SK-N-DZ (cell line): ENCODE results near the gene PRKG1.

Experiments
- DNase-seq: peaks from one replicate; pipeline ENCODE4 v3.0.0-alpha.2; 2015; ENCODE audit warnings: low spot score

Gene PRKG1

DNA sequence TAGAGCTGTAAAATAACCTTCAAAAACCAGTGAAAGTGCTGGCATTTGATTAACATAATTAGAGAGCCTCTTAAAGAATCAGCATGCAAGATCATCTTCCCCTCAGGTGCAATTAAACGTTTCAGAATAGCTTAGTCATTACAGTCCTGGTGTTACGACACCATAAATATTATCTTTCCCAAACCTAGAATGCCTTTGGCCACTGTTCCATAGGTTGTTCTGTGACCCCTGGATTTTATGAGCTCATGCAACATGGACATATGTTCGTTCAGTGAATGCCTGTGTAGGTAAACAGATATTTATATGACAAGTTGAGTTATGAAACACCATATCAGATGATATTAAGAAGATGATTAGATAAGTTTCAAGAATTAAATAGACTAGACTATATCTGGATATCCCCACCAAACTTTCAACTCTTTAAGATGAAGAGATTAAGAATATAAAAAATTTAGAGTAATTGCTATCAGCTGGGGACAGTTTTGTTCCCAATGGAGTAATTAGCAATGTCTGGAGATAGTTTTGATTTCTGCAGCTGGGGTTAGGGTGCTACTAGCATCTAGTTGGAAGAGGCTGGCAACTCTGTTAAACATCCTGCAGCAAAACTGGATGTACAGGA lies 976.3 kb downstream of the PRKG1 start:
- no peak for DNase-seq

DNA sequence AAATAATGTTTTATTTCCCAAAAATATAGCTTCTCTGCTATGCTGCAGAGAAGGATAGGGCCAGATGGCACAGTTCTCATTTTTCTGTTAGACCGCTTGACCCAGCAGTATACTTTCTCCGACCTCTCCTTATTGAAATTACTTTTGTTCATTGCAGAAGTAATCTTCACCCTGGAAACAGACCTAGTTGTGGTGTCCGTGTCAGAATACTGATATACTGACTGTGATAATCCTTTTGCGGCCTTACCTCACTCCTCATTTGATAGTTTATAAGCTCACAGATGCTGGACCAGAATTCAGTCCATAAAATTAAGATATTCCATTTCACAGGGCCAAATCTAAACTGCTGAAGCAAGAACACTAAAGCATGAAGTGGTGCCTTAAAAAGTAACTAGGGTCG lies 979.2 kb downstream of the PRKG1 start:
- DNase-seq, result no peak

DNA sequence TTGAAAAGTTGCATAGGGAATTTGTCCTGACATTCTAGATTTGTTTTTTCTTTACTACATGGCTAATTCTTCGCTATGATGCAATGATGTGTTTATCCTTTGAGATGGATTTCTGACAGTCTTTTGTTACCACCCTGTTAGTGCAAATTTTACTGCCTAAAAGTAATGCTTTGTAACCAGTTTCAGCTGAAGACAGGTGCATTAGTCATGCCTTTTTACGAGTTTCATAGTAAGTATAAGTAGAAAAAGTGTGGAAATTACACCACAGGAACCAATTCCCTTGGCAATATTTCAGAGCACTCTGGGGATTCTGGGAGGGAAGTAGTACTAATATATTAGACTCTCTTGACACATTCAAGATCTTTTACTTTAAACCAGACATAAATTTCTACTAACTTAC lies 982.0 kb downstream of the PRKG1 start:
- no peak for DNase-seq

DNA sequence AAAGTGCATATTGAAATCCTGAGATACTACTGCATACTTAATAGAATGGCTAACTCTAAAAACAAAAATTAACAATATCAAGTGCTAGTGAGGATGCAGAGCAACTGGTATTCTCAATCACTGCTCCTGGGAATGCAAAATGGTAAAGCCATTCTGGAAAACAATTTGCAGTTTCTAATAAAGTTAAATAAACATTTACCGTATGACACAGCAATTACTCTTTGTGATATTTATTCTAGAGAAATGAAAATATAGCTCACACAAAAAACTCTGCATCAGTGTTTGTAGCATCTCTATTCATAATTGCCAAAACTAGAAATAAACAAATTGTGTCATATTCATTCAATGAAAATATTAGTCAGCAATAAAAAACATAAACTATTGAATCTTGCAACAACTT lies 984.8 kb downstream of the PRKG1 start:
- no peak for DNase-seq

DNA sequence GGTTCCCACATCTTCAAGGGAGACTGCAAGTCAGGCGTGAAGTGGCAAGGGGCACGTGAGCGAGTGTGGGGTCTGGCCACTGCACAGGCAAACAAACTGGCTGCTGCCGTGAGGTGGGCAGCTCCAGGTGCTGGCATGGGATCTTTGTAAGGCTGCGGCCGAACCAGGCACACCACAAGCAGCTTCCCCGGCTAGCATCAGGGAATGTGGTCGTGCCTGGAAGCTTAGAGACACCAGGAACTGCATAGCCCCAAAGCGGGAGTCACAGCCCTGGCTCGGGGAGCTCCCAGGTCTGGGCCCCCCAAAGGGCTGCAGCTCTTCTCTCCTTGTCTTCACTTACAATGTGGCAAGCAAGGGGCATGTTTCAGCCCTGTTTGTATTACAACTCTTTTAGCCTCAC lies 988.9 kb downstream of the PRKG1 start:
- no peak for DNase-seq

DNA sequence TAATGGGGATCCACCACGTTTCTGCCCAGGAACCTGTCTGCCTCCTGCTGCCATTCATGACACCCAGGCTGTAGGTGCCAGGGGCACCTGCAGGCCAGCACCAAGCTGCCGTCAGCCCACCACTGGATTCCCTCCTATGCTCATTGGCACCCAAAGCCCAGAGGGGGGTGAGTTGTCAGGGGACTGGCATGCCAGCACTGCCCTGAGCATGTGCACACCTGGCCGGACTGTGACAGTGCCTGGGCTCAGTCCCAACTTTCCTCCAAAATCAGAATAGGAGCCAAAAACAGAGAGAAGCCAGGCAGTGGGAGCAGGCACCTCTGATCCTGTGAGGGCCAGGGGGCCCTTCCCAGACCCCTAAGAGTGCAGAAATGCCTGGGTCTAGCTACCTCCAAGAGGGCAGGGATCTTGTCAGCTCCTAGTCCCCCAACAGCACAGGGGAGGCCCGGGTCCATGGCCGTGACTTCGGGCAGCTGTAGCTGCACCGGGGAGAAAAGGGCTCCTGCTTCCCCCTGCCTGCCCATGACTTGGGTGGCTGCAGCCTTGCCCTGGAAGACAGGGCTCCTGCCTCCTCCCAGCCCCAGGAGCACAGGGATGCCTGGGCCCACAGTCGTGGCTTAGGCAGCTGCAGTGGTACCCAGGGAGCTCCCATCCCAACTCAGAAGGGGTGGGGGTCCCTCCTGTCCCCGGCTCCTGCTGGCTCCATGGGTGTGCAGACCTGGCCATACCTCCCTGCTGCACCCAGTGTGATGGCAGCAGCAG lies 990.0 kb downstream of the PRKG1 start:
- DNase-seq, result no peak

DNA sequence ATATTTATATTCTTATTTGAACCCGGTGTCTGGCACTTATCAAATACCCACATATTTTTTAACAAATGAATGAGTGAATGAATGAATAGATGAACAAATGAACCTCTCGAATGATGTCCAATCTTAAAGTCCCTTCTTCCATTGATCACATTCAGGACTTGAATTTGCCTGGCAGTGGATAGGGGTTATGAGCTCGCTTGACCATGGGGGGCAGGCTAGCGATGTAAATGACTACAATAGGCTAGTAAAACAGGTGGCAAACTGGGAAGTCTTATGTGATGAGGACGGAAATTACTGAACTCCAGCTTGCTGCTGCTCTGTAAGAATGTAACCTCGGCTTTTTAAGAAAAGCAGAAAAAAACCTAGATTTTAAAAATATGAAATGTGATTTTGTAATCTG lies 992.1 kb downstream of the PRKG1 start:
- DNase-seq, result no peak

DNA sequence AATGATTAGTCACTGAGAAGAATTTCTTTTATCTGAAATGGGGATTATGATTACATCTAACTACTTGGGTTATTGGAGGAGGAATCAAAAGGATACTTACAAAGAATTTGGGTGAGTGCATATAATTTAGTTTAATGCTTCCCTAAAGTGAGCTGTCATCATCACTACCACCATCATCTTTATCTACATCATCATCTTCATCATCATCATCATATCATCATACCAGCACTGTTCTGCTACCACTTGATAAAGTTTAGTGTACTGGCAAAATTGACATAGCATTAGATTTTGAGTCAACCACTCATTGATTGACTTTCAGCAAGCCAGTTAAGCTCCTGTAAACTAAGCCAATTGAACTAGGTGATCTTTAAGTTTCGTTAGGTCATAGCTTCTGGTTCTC lies 994.2 kb downstream of the PRKG1 start:
- no peak for DNase-seq

DNA sequence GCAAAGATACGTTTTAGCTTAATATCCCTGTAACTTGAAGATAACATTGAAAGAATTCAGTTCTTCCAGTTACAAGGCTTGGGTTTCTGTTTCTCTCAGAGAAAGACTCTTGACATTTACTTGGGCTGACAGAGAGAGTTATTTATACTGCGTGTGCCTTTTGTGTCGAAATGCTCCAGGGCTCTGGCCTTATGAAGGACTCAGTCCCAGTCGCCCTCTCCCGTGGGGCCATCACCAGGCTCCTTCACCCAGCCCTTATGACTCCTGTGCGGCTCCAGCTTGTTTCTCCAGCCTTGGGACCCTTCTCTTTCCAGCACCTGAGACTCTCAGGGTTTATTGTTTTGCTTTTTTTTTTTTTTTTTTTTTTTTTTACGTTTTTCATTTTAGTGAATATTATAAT lies 997.5 kb downstream of the PRKG1 start:
- DNase-seq, result no peak

DNA sequence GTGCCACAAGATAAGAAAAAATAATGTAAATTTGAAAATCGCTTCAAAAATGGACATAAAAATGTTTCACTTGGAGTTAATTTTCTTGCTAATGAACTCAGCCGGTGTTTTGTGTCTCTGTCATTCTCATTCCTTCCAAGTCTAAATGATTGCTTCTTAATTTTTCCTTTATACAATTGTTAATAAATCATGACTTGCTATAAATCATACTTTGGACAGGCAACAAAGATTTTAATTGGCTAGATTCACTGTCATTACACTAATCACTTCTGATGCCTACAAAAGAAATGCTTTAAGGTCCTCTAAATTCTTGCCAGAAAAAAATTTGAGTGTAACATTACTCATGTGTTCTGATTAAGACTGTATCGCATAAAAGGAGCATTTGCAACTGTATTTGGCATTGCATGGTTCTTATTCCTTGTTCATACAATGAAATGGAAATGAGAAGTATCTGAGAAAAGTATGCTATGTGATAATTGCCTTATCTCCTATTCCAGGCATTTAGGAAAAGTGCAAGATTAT lies 1000.3 kb downstream of the PRKG1 start:
- DNase-seq, result no peak

DNA sequence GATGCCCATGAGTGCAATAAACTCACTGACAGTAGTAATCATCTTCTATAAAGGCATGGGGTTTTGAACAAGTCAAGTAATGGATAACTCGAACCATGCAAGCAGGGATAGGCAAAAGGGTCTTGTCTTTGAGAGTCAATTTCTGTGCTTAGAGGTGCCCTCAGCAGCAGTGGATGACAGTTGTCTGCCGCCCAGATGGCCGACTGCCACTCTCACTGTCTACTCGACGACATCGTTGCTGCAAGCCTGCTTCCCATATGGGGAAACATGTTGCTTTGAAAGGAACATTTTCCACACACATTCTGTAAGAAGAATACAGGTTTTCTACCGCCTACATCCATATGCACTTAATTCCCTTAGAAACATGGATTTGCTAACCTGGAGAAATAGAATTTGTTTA lies 1003.5 kb downstream of the PRKG1 start:
- no peak for DNase-seq

DNA sequence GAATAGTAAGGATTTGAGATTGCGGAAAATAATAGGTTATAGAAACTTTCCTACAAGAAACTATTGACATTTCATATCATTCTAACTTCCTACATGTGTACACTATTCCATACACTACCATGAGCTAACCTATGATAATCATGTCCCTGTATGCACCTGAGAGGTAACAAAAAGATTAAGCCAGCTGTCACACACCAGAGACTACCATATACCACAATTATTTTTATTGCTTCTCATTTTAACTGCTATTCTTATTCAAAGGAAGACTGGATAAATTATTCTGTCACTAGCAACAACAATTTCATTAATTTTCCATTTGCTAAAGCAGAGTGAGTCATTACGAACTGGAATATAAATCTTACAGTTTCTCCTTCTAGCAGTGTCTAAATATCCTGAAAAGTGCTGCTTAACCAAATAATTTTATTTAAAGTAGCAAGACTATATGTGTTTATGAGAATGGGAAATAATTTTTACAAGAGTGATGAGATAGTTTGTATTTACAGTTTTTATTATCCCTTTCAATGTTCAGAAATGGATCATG lies 1004.2 kb downstream of the PRKG1 start:
- no peak for DNase-seq

DNA sequence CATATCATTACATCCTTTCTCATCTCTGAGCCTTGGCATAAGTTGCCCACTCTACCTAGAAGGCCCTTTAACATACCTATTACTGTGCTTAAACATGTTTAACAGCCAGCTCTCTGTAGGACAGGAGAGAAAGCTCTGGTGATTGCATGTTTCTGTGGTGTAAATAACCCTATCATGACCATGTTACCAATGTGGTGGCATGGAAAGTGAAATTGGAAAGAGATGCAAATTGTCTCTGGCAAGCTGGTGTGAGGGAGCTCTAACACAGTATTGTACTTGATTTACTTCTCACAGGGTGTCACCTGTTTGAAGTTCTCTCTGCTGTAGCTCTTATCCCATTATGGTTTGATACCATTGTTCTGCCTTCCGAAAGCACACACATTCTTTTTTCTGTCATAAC lies 1008.0 kb downstream of the PRKG1 start:
- DNase-seq, result no peak

DNA sequence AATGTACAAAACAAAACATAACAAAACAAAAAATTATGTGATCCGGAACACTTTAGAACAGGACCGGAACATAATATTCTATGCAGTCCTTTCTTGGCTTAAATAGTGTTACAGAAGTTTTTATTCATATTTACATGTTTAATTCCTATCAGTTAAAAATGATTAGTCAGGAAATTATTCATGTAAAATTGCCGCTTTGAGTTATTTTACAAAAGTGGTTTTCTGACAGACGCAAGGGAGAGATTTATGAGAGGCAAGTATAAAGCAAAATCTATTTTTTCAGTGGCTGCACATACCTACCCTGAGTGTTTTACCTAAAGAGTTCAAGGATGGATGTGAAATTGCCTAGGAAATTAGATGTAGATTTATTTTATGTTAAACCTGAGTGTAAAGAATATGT lies 1009.1 kb downstream of the PRKG1 start:
- no peak for DNase-seq

DNA sequence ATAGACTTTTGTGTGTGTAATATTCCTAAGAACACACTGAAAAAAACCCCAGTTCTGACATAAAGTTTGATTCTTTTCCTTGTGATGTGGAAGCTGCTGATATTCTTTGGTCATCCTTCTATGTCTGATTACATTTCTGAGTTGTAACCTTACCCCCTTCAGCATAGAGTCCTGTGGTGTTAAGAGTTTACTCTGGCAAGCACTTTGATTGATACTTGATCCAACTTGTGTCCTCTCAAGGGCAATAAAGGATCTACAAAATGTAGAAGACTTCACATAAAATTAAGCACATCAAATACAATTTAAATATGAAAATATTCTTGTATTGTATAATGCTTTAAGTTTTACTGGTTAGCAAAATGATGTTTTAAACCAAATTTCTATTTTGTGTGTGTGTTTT lies 1018.1 kb downstream of the PRKG1 start:
- DNase-seq, result no peak

DNA sequence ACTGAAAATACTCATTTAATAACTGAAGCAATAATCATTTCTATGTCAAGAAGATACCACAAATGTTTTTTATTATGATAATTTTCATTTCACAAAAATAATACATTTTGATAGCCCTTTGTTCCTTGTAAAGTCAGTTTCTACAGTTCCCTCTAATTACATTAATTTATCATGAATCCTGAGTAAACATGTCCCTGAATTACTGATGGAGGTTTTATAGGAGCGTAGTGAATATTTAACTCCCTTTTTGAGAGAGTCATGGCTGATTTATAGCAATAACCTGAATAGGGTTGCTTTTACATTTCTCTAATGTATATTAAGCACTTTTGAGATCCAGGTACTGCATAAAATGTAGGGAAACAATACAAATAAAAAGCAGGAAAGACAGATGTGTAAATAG lies 1023.8 kb downstream of the PRKG1 start:
- DNase-seq, result no peak

DNA sequence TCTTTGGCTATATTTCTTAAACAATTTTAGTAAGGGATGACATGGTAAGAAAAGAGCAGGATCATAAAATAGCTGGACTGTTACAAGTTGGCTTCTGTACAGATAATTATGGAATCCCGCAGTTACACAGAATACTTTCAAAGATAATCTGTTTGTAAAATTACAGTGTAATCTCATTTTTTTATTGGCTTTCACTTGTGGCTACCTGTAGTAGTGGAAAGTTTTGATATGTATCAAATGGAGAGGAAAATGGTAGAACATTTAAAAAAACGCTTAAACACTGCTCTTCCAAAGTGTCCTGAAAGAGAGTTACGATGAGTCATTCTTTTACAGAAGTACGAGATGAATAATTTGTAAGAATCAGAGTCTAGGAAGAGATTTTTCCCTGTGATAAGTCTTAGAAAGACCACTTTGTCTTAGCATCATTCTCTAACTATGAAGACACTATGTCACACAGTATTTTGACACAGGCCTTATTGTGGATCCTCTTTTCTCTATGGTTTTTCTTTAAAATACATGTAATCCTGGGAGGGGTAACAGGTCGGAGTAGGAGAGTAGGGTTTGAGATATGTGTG lies 1024.8 kb downstream of the PRKG1 start:
- DNase-seq, result no peak

DNA sequence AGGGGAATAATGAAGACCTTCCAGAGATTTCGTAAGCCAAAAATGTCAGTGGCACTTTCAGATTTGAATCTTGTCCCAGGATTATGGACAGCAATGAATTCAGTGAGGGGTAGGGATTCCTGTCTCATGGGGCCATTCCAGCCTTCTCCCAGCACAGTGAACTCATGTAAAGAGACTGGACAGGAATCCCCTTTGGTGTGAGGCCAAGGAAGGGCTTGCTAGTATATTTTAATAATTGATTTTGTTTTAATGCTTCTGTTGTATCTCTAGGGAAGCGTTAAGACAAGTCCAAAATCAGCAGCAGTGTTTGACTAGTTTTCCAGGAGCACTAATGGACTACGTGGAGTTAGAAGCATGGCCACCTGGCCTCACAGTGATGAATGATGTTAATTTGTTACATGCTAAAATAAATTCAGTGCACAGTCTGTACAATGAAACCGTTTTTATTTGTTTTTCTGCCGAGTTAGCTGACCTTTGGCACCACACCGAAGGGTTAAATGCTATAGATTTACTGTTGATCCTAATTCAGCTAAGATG lies 1025.8 kb downstream of the PRKG1 start:
- DNase-seq, result no peak

DNA sequence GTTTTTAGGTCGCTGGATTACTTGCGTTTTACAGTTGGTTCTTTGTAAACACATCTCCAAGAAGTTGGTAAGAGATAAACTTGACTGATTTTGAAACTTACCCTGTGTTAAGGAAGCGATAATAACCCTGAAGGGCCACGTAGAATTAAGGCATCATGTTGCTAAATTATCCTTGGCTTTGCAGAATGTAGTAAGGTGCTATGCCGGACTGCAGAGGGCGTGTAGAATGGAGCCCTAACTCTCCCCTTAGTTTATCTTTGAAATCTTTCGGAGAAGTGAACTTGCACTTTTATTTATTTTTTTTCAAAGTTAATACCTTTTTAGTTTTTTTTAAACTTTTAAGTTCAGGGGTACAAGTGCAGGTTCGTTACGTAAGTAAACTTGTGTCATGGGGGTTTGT lies 1031.0 kb downstream of the PRKG1 start:
- DNase-seq, result no peak

DNA sequence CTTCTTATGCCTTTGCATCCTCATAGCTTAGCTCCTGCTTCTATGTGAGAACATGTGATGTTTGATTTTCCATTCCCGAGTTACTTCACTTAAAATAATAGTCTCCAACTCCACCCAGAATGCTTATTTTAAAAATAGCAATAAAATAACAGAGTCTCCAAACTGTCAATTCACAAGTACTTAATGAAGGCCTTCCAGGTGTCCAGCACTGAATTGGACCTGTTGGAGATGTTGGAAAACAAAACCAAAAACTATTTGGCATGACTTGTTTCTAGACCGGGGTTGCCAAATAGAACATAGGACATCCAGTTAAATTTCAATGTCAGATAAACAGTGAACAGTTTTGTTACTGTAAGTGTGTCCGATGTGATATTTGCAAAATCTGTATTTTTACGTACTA lies 1031.7 kb downstream of the PRKG1 start:
- no peak for DNase-seq

DNA sequence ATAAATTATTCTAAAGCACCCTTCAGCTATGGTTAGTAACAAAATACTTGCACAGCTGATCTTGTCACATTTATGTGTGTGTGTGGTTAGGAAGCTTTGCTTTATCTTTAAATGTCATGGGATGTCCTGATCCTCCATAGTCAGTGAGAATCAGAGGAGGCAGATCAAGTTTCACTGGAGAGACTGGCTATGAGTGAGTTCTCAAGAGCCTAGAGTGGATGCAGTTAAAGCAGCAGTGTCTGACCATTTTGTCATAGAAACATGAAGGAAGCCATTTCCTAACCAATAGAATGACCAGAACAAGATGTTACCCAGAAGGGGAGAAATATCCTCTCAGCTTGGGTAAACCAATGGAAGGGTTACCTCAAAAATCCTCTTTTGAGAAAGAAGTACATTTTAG lies 1032.6 kb downstream of the PRKG1 start:
- no peak for DNase-seq

DNA sequence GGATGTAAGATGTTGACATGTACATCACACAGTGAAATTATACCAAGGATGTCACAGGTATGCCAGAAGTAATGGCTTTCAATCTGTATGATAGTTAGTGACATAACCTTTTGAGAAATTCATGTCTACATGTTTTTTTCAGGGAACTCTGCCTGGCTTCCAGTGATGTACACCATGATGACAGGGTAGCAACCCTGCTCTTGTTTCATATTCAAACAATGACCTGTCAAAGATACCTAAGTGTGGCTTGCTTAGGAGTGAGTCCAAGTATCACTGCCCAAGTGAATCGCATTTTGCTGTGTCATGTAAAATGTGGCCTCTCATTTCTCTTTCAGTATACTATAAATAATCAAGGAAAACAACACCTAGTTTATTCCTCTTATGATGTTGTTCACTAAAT lies 1033.9 kb downstream of the PRKG1 start:
- DNase-seq, result no peak

DNA sequence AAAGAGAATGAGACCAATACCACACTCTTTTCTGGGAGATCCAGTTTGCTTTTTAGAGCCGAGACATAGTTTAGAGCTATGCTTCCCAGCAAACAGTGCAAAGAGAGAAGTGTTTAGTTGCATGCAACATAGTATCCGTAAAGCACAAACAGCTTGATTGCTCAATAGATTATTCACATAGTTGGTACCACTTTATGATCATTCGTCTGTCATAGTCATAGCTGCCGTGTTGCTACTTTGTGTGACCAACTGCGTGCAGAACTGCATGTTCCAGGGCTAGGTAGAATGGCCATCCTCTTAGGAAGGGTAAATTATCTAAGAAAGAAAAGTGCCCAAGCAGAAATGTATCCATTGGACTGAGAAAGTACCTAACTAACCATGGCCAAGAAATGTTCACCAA lies 1036.3 kb downstream of the PRKG1 start:
- no peak for DNase-seq
